SK-N-SH treated with all-trans-retinoic acid at 6 μM for 48 hours (cell line): ENCODE data around the gene BCORL1.

Source experiments
- ATAC-seq: fragments of 200-7000 bp; cut with Tn5 transposase; 3 replicates; pipeline ENCODE4 v1.9.1; 2020; ENCODE audit warnings: mild to moderate bottlenecking, moderate library complexity
- ARNTL ChIP-seq: fragments of 450-650 bp; formaldehyde crosslinking; IDR thresholded peaks from 2 replicates; pipeline ENCODE4 v1.5.0; 2020; ENCODE audit warnings: low read depth, mild to moderate bottlenecking, moderate library complexity, borderline replicate concordance
- BACH2 ChIP-seq: fragments of 250-450 bp; sonication (Bioruptor Pico); IDR thresholded peaks from 2 replicates; pipeline ENCODE4 v1.9.0; 2021; ENCODE audit warnings: mild to moderate bottlenecking, borderline replicate concordance
- CSDC2 ChIP-seq: fragments of 250-450 bp; sonication (Bioruptor Pico); IDR thresholded peaks from 2 replicates; pipeline ENCODE4 v1.5.0; 2020; ENCODE audit warnings: mild to moderate bottlenecking, moderate library complexity
- ESRRG ChIP-seq: fragments of 250-450 bp; sonication (Bioruptor Pico); IDR thresholded peaks from 2 replicates; pipeline ENCODE4 v1.6.1; 2021; ENCODE audit warnings: mild to moderate bottlenecking
- GLIS3 ChIP-seq: fragments of 250-450 bp; sonication (Bioruptor Pico); IDR thresholded peaks from 2 replicates; pipeline ENCODE4 v1.5.0; 2020; ENCODE audit warnings: mild to moderate bottlenecking, moderate library complexity
- ISL1 ChIP-seq: fragments of 250-450 bp; sonication (Bioruptor Pico); IDR thresholded peaks from 2 replicates; pipeline ENCODE4 v2.1.2; 2022; ENCODE audit warnings: mild to moderate bottlenecking, moderate library complexity
- OSR1 ChIP-seq: fragments of 250-450 bp; sonication (Bioruptor Pico); IDR thresholded peaks from 2 replicates; pipeline ENCODE4 v1.8.0; 2022; ENCODE audit warnings: moderate library complexity, mild to moderate bottlenecking, inconsistent platforms
- PATZ1 ChIP-seq: fragments of 250-450 bp; sonication (Bioruptor Pico); IDR thresholded peaks from 2 replicates; pipeline ENCODE4 v1.8.0; 2020; ENCODE audit warnings: mild to moderate bottlenecking, moderate library complexity, borderline replicate concordance
- PPARA ChIP-seq: fragments of 250-450 bp; sonication (Bioruptor Pico); IDR thresholded peaks from 2 replicates; pipeline ENCODE4 v1.5.0; 2020; ENCODE audit warnings: mild to moderate bottlenecking, borderline replicate concordance
- RARB ChIP-seq: fragments of 250-450 bp; sonication (Bioruptor Pico); IDR thresholded peaks from 2 replicates; pipeline ENCODE4 v1.8.0; 2021; ENCODE audit warnings: mild to moderate bottlenecking, moderate library complexity
- SNAI2 ChIP-seq: fragments of 250-450 bp; sonication (Bioruptor Pico); IDR thresholded peaks from 2 replicates; pipeline ENCODE4 v1.5.0; 2020; ENCODE audit warnings: mild to moderate bottlenecking, moderate library complexity
- TCF4 ChIP-seq: fragments of 250-450 bp; sonication (Bioruptor Pico); IDR thresholded peaks from 2 replicates; pipeline ENCODE4 v1.8.0; 2021; ENCODE audit warnings: mild to moderate bottlenecking, moderate library complexity, borderline replicate concordance
- TOX ChIP-seq: fragments of 250-450 bp; sonication (Bioruptor Pico); IDR thresholded peaks from 2 replicates; pipeline ENCODE4 v1.8.0; 2021; ENCODE audit warnings: mild to moderate bottlenecking, moderate library complexity, borderline replicate concordance
- ZC3H10 ChIP-seq: fragments of 250-450 bp; sonication (Bioruptor Pico); IDR thresholded peaks from 2 replicates; pipeline ENCODE4 v1.5.1; 2021; ENCODE audit warnings: mild to moderate bottlenecking, moderate library complexity
- ZFP3 ChIP-seq: fragments of 250-450 bp; sonication (Bioruptor Pico); IDR thresholded peaks from 2 replicates; pipeline ENCODE4 v1.5.0; 2020; ENCODE audit warnings: mild to moderate bottlenecking, moderate library complexity
- ZFP30 ChIP-seq: fragments of 450-650 bp; formaldehyde crosslinking; IDR thresholded peaks from 2 replicates; pipeline ENCODE4 v1.5.0; 2022; ENCODE audit warnings: mild to moderate bottlenecking, moderate library complexity
- ZNF565 ChIP-seq: fragments of 450-650 bp; formaldehyde crosslinking; conservative IDR thresholded peaks from 2 replicates; pipeline ENCODE4 v1.5.0; 2020; ENCODE audit warnings: low read depth, mild to moderate bottlenecking, moderate library complexity
- ZNF70 ChIP-seq: fragments of 450-650 bp; formaldehyde crosslinking; IDR thresholded peaks from 2 replicates; pipeline ENCODE4 v1.5.0; 2020; ENCODE audit warnings: mild to moderate bottlenecking, moderate library complexity
- ZNF8 ChIP-seq: fragments of 450-650 bp; formaldehyde crosslinking; IDR thresholded peaks from 2 replicates; pipeline ENCODE4 v1.5.0; 2020; ENCODE audit warnings: mild to moderate bottlenecking, moderate library complexity
- TF ChIP-seq, protein P1 (sequence below): fragments of 250-450 bp; sonication (Bioruptor Pico); IDR thresholded peaks from 2 replicates; pipeline ENCODE4 v1.5.0; 2020; ENCODE audit warnings: mild to moderate bottlenecking, moderate library complexity
- TF ChIP-seq, protein P2 (sequence below): fragments of 250-450 bp; sonication (Bioruptor Pico); IDR thresholded peaks from 2 replicates; pipeline ENCODE4 v1.8.0; 2021; ENCODE audit warnings: low read depth, mild to moderate bottlenecking, moderate library complexity, borderline replicate concordance
- TF ChIP-seq, protein P3 (sequence below): fragments of 250-450 bp; sonication (Bioruptor Pico); IDR thresholded peaks from 2 replicates; pipeline ENCODE4 v1.5.1; 2021; ENCODE audit warnings: mild to moderate bottlenecking, moderate library complexity

BCORL1 gene

DNA sequence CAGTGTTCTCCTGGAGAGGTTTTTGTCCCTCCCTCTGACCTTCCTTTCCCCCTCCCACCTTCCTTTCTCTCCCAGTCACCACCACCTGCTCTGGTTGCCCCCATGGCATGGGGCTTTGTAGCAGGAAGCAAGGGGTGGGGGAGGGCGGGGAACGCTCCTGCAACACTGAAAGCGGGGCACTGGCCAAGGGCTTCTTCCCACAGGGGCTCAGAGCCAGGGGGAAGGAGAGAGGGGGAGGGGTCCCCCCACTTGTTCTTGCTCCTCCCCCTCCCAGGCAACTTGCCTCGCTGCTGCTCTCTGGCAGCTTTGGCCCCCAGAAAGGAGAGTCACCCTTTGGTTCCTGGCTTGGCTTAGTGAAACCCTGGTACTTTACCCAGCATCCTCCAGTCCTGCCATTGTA, 48.4 kb downstream of the BCORL1 start:
- ATAC-seq, result no peak
- TF ChIP-seq ESRRG (CRISPR knock-in tag) (no peak), ZNF70 (no peak)
- TF ChIP-seq, protein P1, sequence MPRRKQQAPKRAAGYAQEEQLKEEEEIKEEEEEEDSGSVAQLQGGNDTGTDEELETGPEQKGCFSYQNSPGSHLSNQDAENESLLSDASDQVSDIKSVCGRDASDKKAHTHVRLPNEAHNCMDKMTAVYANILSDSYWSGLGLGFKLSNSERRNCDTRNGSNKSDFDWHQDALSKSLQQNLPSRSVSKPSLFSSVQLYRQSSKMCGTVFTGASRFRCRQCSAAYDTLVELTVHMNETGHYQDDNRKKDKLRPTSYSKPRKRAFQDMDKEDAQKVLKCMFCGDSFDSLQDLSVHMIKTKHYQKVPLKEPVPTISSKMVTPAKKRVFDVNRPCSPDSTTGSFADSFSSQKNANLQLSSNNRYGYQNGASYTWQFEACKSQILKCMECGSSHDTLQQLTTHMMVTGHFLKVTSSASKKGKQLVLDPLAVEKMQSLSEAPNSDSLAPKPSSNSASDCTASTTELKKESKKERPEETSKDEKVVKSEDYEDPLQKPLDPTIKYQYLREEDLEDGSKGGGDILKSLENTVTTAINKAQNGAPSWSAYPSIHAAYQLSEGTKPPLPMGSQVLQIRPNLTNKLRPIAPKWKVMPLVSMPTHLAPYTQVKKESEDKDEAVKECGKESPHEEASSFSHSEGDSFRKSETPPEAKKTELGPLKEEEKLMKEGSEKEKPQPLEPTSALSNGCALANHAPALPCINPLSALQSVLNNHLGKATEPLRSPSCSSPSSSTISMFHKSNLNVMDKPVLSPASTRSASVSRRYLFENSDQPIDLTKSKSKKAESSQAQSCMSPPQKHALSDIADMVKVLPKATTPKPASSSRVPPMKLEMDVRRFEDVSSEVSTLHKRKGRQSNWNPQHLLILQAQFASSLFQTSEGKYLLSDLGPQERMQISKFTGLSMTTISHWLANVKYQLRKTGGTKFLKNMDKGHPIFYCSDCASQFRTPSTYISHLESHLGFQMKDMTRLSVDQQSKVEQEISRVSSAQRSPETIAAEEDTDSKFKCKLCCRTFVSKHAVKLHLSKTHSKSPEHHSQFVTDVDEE (CRISPR knock-in tag), result no peak

GRCh38 chrX:130032552-130032951, 50.1 kb downstream of the BCORL1 start:
- no peak for ATAC-seq
- no peak for TF ChIP-seq ZNF565
- TF ChIP-seq GLIS3 (CRISPR knock-in tag), result no peak
- TF ChIP-seq OSR1 (CRISPR knock-in tag), result no peak
- TF ChIP-seq ZFP30 (CRISPR knock-in tag), result no peak
- TF ChIP-seq PPARA (CRISPR knock-in tag), result no peak
- no peak for TF ChIP-seq ARNTL (CRISPR knock-in tag)
- no peak for TF ChIP-seq RARB (CRISPR knock-in tag)
- TF ChIP-seq, protein P2, sequence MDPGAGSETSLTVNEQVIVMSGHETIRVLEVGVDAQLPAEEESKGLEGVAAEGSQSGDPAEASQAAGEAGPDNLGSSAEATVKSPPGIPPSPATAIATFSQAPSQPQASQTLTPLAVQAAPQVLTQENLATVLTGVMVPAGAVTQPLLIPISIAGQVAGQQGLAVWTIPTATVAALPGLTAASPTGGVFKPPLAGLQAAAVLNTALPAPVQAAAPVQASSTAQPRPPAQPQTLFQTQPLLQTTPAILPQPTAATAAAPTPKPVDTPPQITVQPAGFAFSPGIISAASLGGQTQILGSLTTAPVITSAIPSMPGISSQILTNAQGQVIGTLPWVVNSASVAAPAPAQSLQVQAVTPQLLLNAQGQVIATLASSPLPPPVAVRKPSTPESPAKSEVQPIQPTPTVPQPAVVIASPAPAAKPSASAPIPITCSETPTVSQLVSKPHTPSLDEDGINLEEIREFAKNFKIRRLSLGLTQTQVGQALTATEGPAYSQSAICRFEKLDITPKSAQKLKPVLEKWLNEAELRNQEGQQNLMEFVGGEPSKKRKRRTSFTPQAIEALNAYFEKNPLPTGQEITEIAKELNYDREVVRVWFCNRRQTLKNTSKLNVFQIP (CRISPR knock-in tag), result no peak
- TF ChIP-seq, all 23 proteins: peak for 0

DNA sequence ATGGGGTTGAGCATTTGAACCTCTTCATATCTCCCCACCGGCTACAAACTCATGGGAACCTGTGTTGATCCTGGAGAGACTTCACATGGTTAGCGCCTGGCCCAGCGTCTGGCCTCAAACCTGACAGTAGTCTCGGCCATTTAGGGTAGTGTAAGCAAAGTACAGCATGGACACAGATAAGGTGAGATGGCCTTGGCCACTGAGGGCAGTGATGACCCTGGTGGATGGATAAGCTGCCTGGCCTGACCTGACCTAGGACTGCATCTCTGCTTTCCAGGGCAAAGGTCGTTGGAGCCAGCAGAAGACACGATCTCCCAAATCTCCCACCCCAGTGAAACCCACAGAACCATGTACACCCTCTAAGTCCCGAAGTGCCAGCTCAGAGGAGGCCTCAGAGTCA, 51.7 kb downstream of the BCORL1 start:
- no peak for ATAC-seq
- TF ChIP-seq ZC3H10, result no peak
- TF ChIP-seq ZFP30 (CRISPR knock-in tag), result no peak
- no peak for TF ChIP-seq ESRRG (CRISPR knock-in tag)
- no peak for TF ChIP-seq TCF4
- TF ChIP-seq ZNF8, result no peak
- no peak for TF ChIP-seq PPARA (CRISPR knock-in tag)
- TF ChIP-seq, protein P2 (CRISPR knock-in tag), result no peak
- TF ChIP-seq ZNF565, result no peak
- no peak for TF ChIP-seq ZNF70
- TF ChIP-seq, protein P3, sequence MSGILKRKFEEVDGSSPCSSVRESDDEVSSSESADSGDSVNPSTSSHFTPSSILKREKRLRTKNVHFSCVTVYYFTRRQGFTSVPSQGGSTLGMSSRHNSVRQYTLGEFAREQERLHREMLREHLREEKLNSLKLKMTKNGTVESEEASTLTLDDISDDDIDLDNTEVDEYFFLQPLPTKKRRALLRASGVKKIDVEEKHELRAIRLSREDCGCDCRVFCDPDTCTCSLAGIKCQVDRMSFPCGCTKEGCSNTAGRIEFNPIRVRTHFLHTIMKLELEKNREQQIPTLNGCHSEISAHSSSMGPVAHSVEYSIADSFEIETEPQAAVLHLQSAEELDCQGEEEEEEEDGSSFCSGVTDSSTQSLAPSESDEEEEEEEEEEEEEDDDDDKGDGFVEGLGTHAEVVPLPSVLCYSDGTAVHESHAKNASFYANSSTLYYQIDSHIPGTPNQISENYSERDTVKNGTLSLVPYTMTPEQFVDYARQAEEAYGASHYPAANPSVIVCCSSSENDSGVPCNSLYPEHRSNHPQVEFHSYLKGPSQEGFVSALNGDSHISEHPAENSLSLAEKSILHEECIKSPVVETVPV (CRISPR knock-in tag), result no peak
- TF ChIP-seq, all 23 proteins: peak for 0

DNA sequence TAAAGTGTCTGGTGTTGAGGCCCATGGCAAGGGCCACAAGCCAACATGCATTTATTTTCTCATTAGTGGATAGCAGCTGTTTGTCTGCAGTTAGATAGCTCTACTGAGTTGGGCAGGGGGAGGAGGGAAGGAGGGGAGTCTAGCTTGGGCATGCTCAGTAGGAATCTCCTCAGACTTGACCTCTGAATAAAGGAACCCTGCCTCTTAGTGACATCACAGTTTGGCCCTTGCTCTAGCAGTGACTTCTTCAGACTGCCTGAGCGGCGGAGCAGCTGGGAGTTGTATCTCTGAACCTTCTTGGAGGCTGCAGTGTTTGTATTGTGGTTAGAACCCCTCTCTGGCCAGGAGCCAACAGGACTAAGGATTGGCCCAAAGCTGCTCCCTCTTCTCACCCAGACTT, 57.4 kb downstream of the BCORL1 start:
- ATAC-seq, result no peak
- TF ChIP-seq SNAI2 (CRISPR knock-in tag), result no peak
- no peak for TF ChIP-seq TCF4
- TF ChIP-seq CSDC2, result no peak
- TF ChIP-seq ZFP3 (CRISPR knock-in tag), result no peak
- TF ChIP-seq TOX (CRISPR knock-in tag), result no peak
- TF ChIP-seq ZC3H10, result no peak
- TF ChIP-seq, all 23 proteins: peak for 0

- no peak for ATAC-seq
- TF ChIP-seq ZNF565 (no peak), OSR1 (CRISPR knock-in tag) (no peak), ZFP3 (CRISPR knock-in tag) (no peak), PATZ1 (no peak), BACH2 (no peak), ISL1 (CRISPR knock-in tag) (no peak), PPARA (CRISPR knock-in tag) (no peak), ZFP30 (CRISPR knock-in tag) (no peak)
- TF ChIP-seq, protein P3 (CRISPR knock-in tag), result no peak
Observed at GRCh38 chrX:130047416-130047815, 65.0 kb downstream of the BCORL1 start.
